GM10266 (cell line): Measurements from ENCODE around the gene AKR1B15.
"Not testable (repeated sequence)": the region's sequence is repeated elsewhere in the genome, so short reads cannot be mapped to it uniquely, and the experiment has no call there.

ENCODE experiments used
- DNase-seq: peaks from one replicate; pipeline ENCODE4 v3.0.0; 2012; ENCODE audit errors: extremely low spot score
- CTCF ChIP-seq: IDR thresholded peaks from 2 replicates; pipeline ENCODE4 v1.5.1; 2012; ENCODE audit warnings: mild to moderate bottlenecking, low read depth; ENCODE audit not compliant: control insufficient read depth, insufficient read depth; ENCODE audit errors: missing control alignments

The AKR1B15 gene

DNA sequence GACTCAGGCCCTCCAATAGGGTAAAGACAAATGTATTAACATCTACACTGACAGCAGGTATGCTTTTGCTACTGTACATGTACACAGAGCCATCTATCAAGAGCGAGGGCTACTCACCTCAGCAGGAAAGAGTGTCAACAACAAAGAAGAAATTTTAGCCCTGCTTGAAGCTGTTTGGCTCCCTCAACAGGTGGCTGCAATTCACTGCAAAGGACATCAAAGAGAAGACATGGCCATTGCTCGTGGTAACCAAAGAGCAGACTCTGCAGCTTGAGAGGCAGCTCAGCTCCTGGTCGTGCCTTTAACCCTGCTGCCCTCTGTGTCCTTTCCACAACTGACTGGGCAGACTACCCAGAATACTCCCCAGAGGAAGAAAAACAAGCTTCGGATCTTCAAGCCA, 5.1 kb downstream of the AKR1B15 start:
- peak; percentile 54 for TF ChIP-seq CTCF
- peak; percentile 19 for DNase-seq

GRCh38 chr7:134554417-134554966, 5.6 kb downstream of the AKR1B15 start:
- TF ChIP-seq CTCF = no peak
- DNase-seq = no peak

- no peak for TF ChIP-seq CTCF
- no peak for DNase-seq
Observed at GRCh38 chr7:134557391-134557790, 8.5 kb downstream of the AKR1B15 start.

DNA sequence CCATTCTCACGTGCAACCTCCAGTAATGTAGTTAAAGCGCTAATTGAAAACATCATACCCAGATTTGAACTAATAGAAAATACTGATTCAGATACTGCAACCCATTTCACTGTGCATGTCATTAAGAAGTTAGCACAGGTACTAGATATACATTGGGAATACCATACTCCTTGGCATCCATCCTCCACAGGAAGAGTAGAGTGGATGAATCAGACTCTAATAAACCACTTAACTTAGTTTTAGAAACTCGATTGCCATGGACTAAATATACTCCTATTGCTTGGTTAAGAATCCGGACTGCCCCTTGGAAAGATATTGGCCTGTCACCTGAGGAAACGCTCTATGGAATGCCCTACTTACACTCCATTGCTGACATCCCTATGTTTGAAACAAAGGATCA, 9.5 kb downstream of the AKR1B15 start:
- no peak for TF ChIP-seq CTCF
- DNase-seq = no peak

DNA sequence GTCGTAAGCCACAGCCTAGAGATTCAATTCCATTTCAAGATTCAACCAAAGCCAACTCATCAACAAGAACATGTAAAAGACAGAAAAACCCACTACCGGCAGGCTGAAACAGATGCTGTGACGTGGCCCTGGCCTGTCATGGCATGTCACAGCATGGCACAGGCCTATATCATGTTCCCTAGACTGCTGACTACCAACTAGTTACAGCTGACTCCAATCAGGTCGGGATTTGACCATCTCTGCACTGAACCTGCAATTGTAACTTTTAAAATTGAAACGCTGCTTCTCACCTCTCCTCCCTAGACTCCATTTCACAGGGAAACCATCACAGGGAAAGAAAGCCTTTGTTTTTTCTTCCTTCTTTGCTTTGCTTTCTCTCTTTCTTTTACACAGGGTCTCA, 12.7 kb downstream of the AKR1B15 start:
- DNase-seq = not testable (repeated sequence)

DNA sequence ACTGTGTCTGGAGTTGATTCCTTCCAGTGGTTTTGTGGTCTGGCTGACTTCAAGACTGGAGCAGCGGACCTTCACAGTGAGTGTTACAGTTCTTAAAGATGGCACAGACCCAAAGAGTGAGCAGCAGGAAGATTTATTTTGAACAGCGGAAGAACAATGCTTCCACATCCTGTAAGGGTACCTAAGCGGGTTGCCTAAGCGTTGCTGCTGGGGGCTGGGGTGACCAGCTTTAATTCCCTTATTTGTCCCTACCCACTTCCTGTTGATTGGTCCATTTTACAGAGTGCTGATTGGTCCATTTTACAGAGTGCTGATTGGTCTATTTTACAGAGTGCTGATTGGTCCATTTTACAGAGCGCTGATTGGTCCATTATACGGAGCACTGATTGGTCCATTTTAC, 13.2 kb downstream of the AKR1B15 start:
- no peak for TF ChIP-seq CTCF
- DNase-seq = no peak

DNA sequence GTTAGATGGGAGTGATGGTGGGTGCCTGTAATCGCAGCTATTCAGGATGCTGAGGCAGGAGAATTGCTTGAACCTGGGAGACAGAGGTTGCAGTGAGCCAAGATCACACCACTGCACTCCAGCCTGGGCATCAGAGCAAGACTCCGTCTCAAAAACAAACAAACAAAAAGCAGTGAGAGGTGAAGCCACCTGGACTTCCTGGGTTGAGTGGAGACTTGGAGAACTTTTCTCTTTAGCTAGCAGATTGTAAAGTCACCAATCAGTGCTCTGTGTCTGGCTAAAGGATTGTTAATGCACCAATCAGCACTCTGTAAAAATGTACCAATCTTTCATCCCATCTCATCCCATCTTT, 14.5 kb downstream of the AKR1B15 start:
- not testable (repeated sequence) for DNase-seq

GRCh38 chr7:134565643-134566136, 16.8 kb downstream of the AKR1B15 start:
- no peak for DNase-seq

More at GRCh38 chr7:134565643-134566136, 16.8 kb downstream of the AKR1B15 start:
- no peak for TF ChIP-seq CTCF
